ENCODE measurements around the gene OR2G6.
"Not testable (repeated sequence)": the region's sequence is repeated elsewhere in the genome, so short reads cannot be mapped to it uniquely, and the experiment has no call there.

The OR2G6 gene

DNA sequence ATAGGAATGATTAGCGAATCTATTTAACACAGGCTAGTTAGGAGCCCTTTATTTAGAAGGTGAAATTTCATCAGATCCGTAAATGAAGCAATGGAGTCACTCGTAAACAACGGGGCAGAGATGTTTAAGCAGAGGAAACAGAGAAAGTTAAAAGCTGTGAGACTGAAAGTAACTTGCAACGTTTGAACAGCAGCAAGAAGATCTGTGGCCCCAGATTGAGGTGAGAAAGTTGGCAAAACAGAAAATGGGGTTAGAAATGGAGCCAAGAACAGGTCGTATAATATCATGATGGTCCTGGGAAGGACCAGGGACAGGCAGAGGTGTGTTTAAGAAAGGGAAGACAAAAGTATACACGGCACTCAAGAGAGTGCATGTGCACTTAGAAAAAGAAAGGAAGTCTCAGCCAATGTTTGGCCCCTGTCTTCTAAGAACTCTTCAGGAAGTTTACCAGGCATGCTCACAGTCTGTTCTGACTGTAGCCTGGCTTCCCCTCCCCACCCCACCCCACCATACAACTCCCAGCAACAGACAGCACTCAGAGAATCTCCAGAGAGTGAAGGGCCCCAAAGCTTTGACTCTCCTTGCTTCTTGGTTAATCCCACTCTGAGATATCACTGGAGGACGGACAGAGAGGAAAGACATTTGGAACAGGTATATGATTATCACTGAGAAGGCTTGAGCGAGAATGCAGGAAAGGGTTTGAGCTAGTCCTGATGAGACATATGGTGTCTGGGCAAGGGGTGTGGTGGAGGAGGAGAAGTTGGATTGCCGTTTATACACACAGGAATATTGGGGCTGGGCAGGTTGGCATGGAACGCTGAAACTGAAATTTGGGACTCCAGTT is 57.9 kb downstream of the OR2G6 start:
- H3K4me3 ChIP-seq (ENCODE audit: low read length); DNase-seq (ENCODE audit: low read depth): not testable (repeated sequence)

DNA sequence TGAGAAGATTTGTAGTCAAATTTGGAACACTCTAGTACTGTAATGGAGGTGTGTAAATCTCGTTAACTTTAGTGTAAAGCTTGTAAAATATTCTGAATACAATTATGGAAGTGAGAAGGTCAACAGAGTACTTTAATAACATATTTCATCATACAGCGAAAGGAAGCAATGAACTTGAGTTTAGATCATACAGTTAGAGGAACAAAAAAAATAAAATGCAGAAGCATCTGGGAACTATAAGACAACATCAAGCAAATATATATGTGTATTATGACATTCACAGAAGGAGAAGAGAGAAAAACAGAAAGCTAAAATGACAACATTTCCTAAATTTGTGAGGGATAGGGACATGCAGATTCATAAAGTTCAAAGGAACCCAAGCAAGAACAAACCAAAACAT is 61.2 kb downstream of the OR2G6 start:
- H3K4me3 ChIP-seq (ENCODE audit: low read length); DNase-seq (ENCODE audit: low read depth): not testable (repeated sequence)

DNA sequence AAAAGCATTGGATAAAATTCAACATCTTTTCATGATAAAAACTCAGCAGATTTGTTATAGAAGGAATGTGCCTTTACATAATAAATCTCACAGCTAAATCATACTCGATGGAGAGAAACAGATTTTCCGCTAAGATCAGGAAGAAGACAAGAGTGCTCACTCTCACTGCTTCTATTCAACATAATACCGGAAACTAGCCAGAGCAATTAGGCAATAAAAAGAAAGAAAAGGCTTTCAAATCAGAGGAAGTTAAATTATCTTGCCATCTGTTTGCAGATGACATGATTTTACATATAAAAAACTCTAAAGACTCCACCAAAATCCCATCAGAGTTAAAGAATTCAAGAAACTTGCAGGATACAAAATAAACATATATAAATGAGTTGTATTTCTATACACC is 62.9 kb downstream of the OR2G6 start:
- not testable (repeated sequence) for DNase-seq (ENCODE audit: low read depth)

DNA sequence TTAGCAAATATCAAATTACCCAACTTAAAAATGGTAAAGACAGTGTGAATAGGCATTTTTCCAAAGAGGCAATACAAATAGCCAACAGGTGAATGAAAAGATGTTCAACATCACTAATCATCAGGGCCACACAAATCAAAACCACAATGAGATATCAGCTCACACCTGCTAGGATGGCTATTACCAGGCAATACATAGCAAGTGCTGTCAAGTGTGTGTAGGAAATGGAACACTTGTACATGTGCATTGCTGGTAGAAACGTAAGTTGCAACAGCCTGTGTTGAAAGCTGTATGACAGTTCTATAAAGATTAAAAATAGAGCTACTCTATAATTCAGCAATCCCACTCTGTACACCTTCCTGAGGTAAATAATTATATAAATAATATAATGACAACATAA is 64.2 kb downstream of the OR2G6 start:
- H3K4me3 ChIP-seq (ENCODE audit: low read length); DNase-seq (ENCODE audit: low read depth): not testable (repeated sequence)

More for the DNA sequence above, 62.9 kb downstream of the OR2G6 start:
- not testable (repeated sequence) for H3K4me3 ChIP-seq (ENCODE audit: low read length)

DNA sequence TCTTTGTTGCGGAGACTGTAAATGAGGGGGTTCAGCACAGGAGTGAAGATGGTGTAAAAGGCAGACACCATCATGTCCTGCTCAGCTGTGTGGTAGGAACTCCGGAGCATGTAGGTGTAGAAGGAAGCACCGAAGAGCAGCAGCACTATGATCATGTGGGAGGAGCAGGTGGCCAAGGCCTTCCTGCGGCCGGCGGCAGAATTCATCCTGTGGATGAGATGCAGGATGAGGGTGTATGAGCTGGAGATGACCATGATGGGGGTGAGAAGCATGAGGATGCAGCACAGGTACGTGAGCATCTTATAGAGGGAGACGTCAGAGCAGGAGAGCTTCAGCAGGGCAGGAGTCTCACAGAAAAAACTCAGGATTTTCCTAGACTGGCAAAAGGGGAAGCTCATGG is 66.0 kb downstream of the OR2G6 start:
- H3K4me3 ChIP-seq (ENCODE audit: low read length); DNase-seq (ENCODE audit: low read depth): not testable (repeated sequence)

DNA sequence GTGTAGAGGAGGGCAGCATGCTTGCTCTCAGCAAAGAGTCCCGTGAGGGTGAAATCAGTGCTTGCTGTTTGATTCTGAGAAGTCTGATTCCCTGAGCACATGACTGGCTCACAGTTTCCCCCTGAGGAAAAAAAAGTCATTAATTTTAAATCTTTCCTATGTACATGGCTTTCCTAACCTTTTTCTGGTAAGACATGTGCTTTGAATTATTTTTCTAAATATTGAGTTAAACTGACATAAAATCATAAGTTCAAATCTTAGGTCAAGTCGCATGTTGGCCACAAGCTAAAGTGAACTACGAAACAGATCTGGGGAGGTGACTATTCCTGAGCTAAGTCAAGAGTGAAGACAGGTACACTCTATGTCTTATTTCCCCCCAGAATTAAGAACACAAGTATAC is 66.8 kb downstream of the OR2G6 start, which contains the start of gene OR2T34:
Gene OR2T34, minus strand, starts transcription at position 101 of the 400 bp plus-strand sequence. Its CDS starts 0 bp downstream, at position 101.
- H3K4me3 ChIP-seq (ENCODE audit: low read length); DNase-seq (ENCODE audit: low read depth): not testable (repeated sequence)

DNA sequence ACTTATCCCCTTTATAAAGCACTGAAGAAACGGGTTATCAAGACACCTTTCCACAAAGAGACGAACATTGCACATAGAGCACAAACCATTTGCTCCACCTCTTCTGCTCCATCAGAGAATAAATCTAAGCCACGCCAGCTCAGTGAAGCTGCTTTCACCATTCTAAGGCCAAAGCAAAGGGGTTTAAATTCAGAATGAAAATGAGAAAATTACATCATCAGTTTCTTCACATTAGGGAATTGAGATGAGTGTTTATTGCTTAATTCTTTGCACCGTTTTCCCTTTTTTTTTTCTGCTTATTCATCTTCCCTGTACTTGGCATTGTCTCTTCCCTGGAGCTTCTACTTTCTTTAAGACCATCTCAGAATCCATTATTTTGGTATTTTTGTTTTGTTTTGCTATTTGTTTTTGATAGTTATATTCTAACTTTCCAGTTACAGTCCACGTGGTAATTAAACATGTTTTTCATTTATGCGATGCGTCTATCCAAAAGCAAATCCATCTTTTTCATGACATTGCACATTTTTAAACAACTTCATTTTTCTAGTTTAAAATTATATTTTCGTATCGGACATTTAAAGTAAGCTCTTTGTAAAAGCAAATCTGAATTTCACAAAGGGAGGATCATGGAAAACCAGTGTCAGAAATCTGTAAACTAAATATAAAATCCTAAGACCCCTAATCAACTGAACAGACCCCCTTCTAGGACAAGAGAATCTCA is 68.5 kb downstream of the OR2G6 start:
- DNase-seq (ENCODE audit: low read depth): no peak
- TF ChIP-seq, protein P1, sequence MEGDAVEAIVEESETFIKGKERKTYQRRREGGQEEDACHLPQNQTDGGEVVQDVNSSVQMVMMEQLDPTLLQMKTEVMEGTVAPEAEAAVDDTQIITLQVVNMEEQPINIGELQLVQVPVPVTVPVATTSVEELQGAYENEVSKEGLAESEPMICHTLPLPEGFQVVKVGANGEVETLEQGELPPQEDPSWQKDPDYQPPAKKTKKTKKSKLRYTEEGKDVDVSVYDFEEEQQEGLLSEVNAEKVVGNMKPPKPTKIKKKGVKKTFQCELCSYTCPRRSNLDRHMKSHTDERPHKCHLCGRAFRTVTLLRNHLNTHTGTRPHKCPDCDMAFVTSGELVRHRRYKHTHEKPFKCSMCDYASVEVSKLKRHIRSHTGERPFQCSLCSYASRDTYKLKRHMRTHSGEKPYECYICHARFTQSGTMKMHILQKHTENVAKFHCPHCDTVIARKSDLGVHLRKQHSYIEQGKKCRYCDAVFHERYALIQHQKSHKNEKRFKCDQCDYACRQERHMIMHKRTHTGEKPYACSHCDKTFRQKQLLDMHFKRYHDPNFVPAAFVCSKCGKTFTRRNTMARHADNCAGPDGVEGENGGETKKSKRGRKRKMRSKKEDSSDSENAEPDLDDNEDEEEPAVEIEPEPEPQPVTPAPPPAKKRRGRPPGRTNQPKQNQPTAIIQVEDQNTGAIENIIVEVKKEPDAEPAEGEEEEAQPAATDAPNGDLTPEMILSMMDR (IDR thresholded peaks at IDR 0.05; ENCODE audit: insufficient read depth, low read depth, low read length, missing control alignments): no peak
- no peak overlapping the region for H3K4me3 ChIP-seq (ENCODE audit: low read length)

Data from epithelial cell of esophagus (primary cell).